ENCODE results near the gene RPUSD1. TPM values are rescaled to one million over a fixed set of nuclear protein-coding genes. Genes with fewer than 3 reads are reported as not detected.
A peak's percentile ranks its signal among the peaks of the same experiment; 100 is the strongest.

RPUSD1 gene
- total RNA-seq, 4 donors from 2014 or later = 31.0 to 42.1 (median 37.4) TPM

DNA sequence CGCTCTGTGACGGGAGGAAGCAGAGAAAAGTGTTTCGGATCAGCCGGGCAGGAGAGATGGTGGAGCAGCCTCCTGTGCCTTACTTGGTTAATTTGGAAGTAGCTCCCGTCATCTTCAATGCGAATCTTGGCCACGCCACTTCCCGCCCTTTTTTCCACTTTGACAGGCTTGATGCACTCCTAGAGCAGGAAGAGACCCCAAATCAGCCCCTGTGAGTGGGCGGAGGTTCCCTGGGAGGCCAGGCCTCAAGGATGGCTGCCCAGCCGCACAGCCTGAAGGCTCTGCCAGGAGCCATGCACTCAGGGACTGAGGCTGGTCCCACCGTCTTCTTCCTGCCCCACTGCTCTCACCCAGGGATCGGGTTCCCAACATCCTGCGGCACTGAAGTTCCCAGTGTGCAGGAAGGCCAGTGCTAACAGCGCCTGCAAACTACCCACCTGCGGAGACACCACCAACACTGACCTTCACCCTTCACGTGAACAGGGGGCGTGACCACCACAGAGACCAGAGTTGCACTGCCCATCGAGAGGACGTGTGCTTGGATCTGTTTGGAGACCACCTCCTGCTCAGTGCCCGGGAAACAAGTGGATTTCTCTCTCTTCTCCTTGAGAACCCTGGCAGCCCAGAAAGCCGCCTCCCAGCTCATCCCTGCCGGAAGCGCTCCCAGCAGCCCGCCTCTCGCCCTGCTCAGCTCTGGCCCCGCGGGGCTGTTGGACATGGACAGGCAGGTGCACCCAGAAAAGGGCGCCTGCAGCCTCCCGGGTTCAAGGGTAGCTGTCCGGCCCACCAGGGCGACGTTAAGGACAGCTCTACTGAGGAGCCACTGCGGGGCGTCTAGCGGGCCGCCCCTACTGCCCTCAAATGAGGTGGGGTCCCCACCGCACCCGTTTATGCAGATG lies 48.4 kb downstream of the RPUSD1 start:
- TF ChIP-seq, protein P1, sequence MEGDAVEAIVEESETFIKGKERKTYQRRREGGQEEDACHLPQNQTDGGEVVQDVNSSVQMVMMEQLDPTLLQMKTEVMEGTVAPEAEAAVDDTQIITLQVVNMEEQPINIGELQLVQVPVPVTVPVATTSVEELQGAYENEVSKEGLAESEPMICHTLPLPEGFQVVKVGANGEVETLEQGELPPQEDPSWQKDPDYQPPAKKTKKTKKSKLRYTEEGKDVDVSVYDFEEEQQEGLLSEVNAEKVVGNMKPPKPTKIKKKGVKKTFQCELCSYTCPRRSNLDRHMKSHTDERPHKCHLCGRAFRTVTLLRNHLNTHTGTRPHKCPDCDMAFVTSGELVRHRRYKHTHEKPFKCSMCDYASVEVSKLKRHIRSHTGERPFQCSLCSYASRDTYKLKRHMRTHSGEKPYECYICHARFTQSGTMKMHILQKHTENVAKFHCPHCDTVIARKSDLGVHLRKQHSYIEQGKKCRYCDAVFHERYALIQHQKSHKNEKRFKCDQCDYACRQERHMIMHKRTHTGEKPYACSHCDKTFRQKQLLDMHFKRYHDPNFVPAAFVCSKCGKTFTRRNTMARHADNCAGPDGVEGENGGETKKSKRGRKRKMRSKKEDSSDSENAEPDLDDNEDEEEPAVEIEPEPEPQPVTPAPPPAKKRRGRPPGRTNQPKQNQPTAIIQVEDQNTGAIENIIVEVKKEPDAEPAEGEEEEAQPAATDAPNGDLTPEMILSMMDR (IDR thresholded peaks at IDR 0.05) = no peak
- TF ChIP-seq POLR2A (IDR thresholded peaks at IDR 0.05) = no peak
- Histone ChIP-seq H3K36me3 (peaks cover 0 to 38% (median 0%) of the 10 kb centered on the region in 3 donors), H3K4me3 (peak overlapping the region; percentile 66 to 95 (median 80)), H3K27me3 (no peaks in the 10 kb centered on the region), H3K4me1 (peaks cover 0 to 16% (median 9%) of the 10 kb centered on the region in 4 donors), H3K9me3 (no peaks in the 10 kb centered on the region), H3K27ac (peak overlapping the region in 3 of 4 donors; percentile 65 to 90 (median 79))
- no peak for DNase-seq

DNA sequence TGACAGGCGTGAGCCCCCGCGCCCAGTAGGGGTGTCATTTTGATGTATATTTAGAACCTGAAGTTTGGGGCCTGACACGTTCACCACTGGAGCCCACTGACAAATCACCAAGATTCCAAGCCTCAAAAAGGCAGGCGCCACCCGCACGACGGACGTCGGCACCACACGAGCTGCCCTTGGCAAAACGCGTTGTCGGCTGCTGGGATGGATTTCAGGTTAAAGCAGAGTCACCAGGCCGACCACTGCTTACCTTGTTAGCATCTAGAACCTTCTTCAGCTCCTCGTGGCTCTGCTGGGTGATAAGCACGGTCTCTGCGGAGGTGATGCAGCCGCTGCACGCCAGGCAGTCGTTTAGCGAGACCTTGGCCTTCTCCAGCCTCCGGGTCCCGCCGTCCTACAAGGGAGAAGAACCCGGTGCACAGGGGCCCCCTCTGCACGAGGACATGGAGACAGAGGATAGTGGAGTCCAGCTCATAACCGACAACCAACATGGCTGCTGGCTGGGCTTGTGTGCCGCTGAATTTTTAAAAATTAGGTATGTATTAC lies 51.2 kb downstream of the RPUSD1 start:
- TF ChIP-seq POLR2A (IDR thresholded peaks at IDR 0.05) = no peak
- TF ChIP-seq, protein P1 (IDR thresholded peaks at IDR 0.05) = no peak
- Histone ChIP-seq H3K27me3 (no peaks in the 10 kb centered on the region), H3K9me3 (no peaks in the 10 kb centered on the region), H3K27ac (peak overlapping the region in 2 of 4 donors; percentile 77 to 90), H3K4me1 (peaks cover 0 to 16% (median 9%) of the 10 kb centered on the region in 4 donors), H3K4me3 (peak overlapping the region in 1 of 4 donors; percentile 9), H3K36me3 (peaks cover 0 to 66% (median 0%) of the 10 kb centered on the region in 3 donors)
- DNase-seq = no peak

DNA sequence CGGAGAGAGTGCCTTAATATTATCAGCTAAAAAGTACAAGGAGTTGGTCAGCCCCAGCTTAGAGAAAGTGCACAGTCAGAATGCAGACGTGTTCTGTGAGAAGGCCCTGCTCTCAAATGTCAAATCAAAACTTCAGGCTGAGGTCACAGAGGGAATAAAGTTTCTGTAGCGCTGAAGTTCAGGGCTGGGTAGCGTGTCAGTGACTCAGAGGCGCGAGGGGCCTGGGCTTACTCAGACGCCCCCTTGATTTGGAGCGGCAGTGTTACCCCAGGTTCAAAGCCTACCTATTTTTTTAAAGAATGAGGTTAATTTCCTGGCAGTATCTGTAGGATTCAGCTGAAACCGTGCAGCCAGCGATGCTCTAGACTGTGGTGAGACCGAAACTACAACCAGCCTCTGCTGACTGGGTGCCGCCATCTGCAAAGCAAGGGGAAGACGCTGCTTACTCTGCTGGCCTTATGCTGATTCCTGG lies 52.2 kb downstream of the RPUSD1 start:
- Histone ChIP-seq H3K4me3 (no peak overlapping the region), H3K36me3 (peaks cover 0 to 69% (median 0%) of the 10 kb centered on the region in 3 donors), H3K27ac (peak overlapping the region in 2 of 4 donors; percentile 77 to 90), H3K4me1 (peaks cover 0 to 12% (median 6%) of the 10 kb centered on the region in 4 donors), H3K27me3 (no peaks in the 10 kb centered on the region), H3K9me3 (no peaks in the 10 kb centered on the region)
- DNase-seq = no peak
- TF ChIP-seq POLR2A (IDR thresholded peaks at IDR 0.05) = no peak
- TF ChIP-seq, protein P1 (IDR thresholded peaks at IDR 0.05) = no peak

DNA sequence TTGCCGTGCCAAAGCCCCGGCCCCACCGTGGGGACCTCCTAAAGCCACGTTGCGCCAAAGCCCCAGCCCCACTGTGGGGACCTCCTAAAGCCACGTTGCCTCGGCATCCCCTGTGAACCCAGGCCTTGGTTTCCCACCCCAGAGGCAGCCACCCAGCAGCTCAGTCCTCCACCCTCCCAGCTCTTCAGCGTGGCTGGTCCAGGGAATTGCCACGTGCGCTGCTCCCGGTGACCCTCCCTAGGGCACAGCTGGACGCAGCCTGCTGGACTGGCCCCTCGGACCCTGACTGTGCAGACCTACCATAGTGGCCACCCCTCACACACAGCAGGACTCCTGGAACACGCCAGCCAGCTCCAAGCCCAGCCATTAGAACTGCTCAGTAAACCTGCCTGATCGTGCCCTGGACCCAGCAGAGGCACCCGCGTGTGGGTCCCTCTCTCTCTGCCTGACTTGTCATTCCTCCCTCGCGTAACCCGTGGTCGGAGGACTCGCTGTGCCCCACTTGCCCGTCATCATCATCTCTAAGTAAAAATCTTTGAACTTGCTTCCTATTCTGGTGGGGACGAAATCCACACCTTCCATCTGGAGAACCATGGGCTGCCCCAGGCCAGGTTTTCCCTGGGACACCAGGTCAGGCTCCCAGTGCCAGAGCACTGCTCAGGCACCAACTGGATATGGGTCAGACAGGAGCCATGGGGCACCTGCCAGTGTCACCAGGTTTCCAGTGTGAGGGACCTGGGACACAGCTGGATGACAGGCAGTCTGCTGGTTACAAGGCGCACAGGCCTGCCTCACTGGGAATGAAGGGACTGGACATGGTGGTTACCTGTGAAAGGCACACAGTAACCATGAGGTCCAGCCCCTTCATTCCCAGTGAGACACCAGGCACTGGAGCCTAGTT lies 53.0 kb downstream of the RPUSD1 start:
- DNase-seq = no peak
- H3K27me3 ChIP-seq = no peaks in the 10 kb centered on the region
- no peaks in the 10 kb centered on the region for H3K9me3 ChIP-seq
- no peak overlapping the region for H3K4me3 ChIP-seq
- peaks cover 0 to 69% (median 0%) of the 10 kb centered on the region in 3 donors for H3K36me3 ChIP-seq
- peaks cover 0 to 10% (median 4%) of the 10 kb centered on the region in 4 donors for H3K4me1 ChIP-seq
- no peak for TF ChIP-seq POLR2A (IDR thresholded peaks at IDR 0.05)
- TF ChIP-seq, protein P1 (IDR thresholded peaks at IDR 0.05) = no peak
- H3K27ac ChIP-seq = peak overlapping the region in 1 of 4 donors; percentile 90

Small RNAs within 50 kb of the gene (small RNA-seq; reads per million reads assigned to genes)
- 0 reads per million in 2 donors for gene MIR662

Other genes starting within 250 kb of the RPUSD1 start
- gene PRR35, start 228.0 kb downstream of the RPUSD1 start, total RNA-seq = not detected
- 10 to 100 TPM in 1 of 4 donors, 1 to 10 TPM in 3; 1.2 to 17.3 (median 1.5) TPM for gene NHLRC4, start 221.4 kb downstream of the RPUSD1 start, total RNA-seq
- 10 to 100 TPM; 33.1 to 65.6 (median 55.2) TPM for gene PIGQ, start 218.4 kb downstream of the RPUSD1 start, total RNA-seq
- 10 to 100 TPM; 27.2 to 83.6 (median 62.7) TPM for gene RAB40C, start 198.3 kb downstream of the RPUSD1 start, total RNA-seq
- 1 to 10 TPM; 2.5 to 6.2 (median 3.8) TPM for gene WFIKKN1, start 157.4 kb downstream of the RPUSD1 start, total RNA-seq
- 100 to 1,000 TPM in 1 of 4 donors, 10 to 100 TPM in 3; 44.5 to 153 (median 60.2) TPM for gene METTL26, start 152.1 kb downstream of the RPUSD1 start, total RNA-seq
- 100 to 1,000 TPM; 114 to 260 (median 222) TPM for gene MCRIP2, start 146.6 kb downstream of the RPUSD1 start, total RNA-seq
- gene WDR90, start 139.0 kb downstream of the RPUSD1 start, total RNA-seq = 100 to 1,000 TPM in 2 of 4 donors, 10 to 100 TPM in 2; 29.8 to 154 (median 73.6) TPM
- 100 to 1,000 TPM; 110 to 416 (median 239) TPM for gene RHOT2, start 120.2 kb downstream of the RPUSD1 start, total RNA-seq
- 10 to 100 TPM in 2 of 4 donors, 1 to 10 TPM in 2; 4.1 to 13.6 (median 9.9) TPM for gene RHBDL1, start 112.7 kb downstream of the RPUSD1 start, total RNA-seq
- gene STUB1, start 108.0 kb downstream of the RPUSD1 start, total RNA-seq = 100 to 1,000 TPM in 3 of 4 donors, 10 to 100 TPM in 1; 96.0 to 291 (median 107) TPM
- 10 to 100 TPM; 45.6 to 56.1 (median 51.9) TPM for gene JMJD8, start 104.0 kb downstream of the RPUSD1 start, total RNA-seq
- gene WDR24, start 98.0 kb downstream of the RPUSD1 start, total RNA-seq = 10 to 100 TPM in 3 of 4 donors, 1 to 10 TPM in 1; 8.3 to 20.4 (median 15.4) TPM
- 1 to 10 TPM; 1.4 to 2.5 (median 1.9) TPM for gene FBXL16, start 82.6 kb downstream of the RPUSD1 start, total RNA-seq
- gene METRN, start 73.3 kb downstream of the RPUSD1 start, total RNA-seq = 10 to 100 TPM in 2 of 4 donors, 1 to 10 TPM in 2; 4.0 to 33.8 (median 8.9) TPM
- 10 to 100 TPM; 52.8 to 93.9 (median 72.0) TPM for gene ANTKMT, start 67.2 kb downstream of the RPUSD1 start, total RNA-seq
- gene CCDC78, start 61.9 kb downstream of the RPUSD1 start, total RNA-seq = 10 to 100 TPM in 1 of 4 donors, 1 to 10 TPM in 3; 2.1 to 13.2 (median 6.3) TPM
- gene HAGHL, start 61.3 kb downstream of the RPUSD1 start, total RNA-seq = 10 to 100 TPM in 1 of 4 donors, 1 to 10 TPM in 2, under 1 TPM in 1; 0.53 to 42.9 (median 3.4) TPM
- 100 to 1,000 TPM in 2 of 4 donors, 10 to 100 TPM in 2; 73.4 to 164 (median 117) TPM for gene CIAO3, start 47.4 kb downstream of the RPUSD1 start, total RNA-seq
- 1 to 10 TPM in 3 of 4 donors, not detected in 1; 2.6 to 7.7 (median 5.4) TPM for gene MSLN, start 27.6 kb downstream of the RPUSD1 start, total RNA-seq
- gene CHTF18, start 239 bp upstream of the RPUSD1 start, total RNA-seq = 10 to 100 TPM; 12.1 to 91.6 (median 19.0) TPM
- gene GNG13, start 12.4 kb upstream of the RPUSD1 start, total RNA-seq = 1 to 10 TPM in 1 of 4 donors, not detected in 3; 1.9 TPM
- 10 to 100 TPM; 16.3 to 85.4 (median 54.6) TPM for gene LMF1, start 182.6 kb upstream of the RPUSD1 start, total RNA-seq
- 1 to 10 TPM in 2 of 4 donors, under 1 TPM in 1, not detected in 1; 0.27 to 3.3 (median 1.1) TPM for gene SOX8, start 193.4 kb upstream of the RPUSD1 start, total RNA-seq

Measured in Peyer's patch (tissue), 4 donors.